ENCODE results near the gene FABP3. TPM values are rescaled to one million over a fixed set of nuclear protein-coding genes. Genes with fewer than 3 reads are reported as not detected.

The FABP3 gene
- total and polyA plus RNA-seq, 4 donors, result 6.9 to 82.0 (median 40.8) TPM

DNA sequence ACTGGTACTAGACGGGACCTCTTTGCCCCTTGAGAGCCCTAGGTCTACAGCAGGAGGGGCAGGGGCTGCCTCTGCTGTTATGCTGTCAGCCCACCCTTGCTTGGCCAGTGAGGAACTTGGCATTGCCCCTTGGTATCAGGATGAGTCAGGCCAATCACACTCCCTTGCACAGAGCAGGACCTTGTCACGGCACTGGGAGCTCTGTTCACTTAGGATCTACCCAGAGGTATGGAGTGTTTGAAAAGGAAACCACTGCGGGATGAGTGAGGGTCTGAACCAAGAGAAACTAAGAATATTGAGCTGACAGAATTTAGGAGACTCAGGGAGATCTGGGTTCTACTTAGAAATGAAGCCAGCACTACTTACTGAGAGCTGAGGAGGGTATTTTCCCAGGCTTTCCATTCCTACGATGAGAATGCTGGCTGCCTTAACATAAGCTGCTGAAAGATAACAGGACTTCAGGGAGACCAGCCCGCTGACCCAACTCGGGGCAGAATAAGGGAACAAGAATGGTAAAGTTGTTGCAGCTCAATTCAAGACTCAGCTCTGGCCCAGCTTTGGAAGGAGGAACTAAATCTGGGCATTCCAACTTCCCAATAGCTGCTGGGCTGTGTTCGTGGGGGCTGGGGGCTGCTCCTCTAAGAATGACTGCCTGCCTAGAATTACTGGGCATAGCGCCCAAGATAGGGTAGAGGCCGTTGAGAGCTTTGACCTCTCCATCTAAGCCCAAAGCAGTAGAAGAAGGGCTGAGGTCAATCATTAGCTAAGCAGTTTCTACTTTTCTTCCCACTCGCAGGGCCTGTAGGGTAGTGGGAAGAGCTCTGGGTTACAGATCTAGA, 1.5 kb downstream of the FABP3 start:
- WGBS, 2 donors, result 55 to 59% methylated on average over 10 of the region's 10 CpGs
- Histone ChIP-seq H3K27me3 (ENCODE audit: control insufficient read depth in 1 of 2, insufficient read depth in 2 of 2, low read length in 1 of 2) (no peaks in the 10 kb centered on the region), H3K4me1 (ENCODE audit: control insufficient read depth in 1 of 2, insufficient read depth in 2 of 2, low read length in 2 of 2) (peaks cover 3 to 9% of the 10 kb centered on the region in 2 donors), H3K27ac (ENCODE audit: low read depth in 1 of 2, low read length in 2 of 2) (peak overlapping the region in 1 of 2 donors; percentile 7), H3K9me3 (ENCODE audit: control insufficient read depth, low read length) (no peaks in the 10 kb centered on the region), H3K36me3 (ENCODE audit: control insufficient read depth in 1 of 2, insufficient read depth in 2 of 2, low read length in 1 of 2) (peaks cover 0 to 6% of the 10 kb centered on the region in 2 donors), H3K4me3 (ENCODE audit: low read length in 2 of 2) (no peak overlapping the region)
- DNase-seq, result peak in 1 of 2 donors; percentile 50
- ATAC-seq (ENCODE audit: low FRiP score), result no peak
- intact Hi-C loops (cut with DNase I), result no loop called here

DNA sequence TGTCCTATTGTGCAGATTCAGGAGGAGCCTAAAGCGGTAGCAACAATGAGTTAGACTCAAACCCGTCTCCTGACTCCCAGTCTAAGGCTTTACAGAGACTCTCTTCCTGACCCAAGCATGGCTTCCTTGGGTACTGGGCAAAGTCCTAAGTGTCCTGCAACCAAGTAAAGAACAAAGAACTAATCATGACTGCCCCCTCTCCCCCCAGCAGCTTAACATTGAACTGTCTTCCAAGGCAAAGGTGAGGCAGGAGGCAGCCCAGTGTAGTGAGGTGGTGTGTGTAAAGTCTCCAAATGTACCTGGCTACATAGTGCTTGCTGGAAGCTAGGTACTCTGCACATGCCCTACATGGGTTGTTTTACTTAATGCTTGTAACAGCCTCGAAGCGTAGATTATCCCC, 2.3 kb downstream of the FABP3 start:
- intact Hi-C loops (cut with DNase I), result no loop called here
- Histone ChIP-seq H3K9me3 (ENCODE audit: control insufficient read depth, low read length) (no peaks in the 10 kb centered on the region), H3K27ac (ENCODE audit: low read depth in 1 of 2, low read length in 2 of 2) (no peak overlapping the region), H3K4me1 (ENCODE audit: control insufficient read depth in 1 of 2, insufficient read depth in 2 of 2, low read length in 2 of 2) (peaks cover 3 to 9% of the 10 kb centered on the region in 2 donors), H3K36me3 (ENCODE audit: control insufficient read depth in 1 of 2, insufficient read depth in 2 of 2, low read length in 1 of 2) (peaks cover 0 to 6% of the 10 kb centered on the region in 2 donors), H3K4me3 (ENCODE audit: low read length in 2 of 2) (no peak overlapping the region), H3K27me3 (ENCODE audit: control insufficient read depth in 1 of 2, insufficient read depth in 2 of 2, low read length in 1 of 2) (no peaks in the 10 kb centered on the region)
- DNase-seq (no peak), ATAC-seq (ENCODE audit: low FRiP score) (no peak)
- WGBS, 2 donors, result 97% methylated on average over 4 of the region's 4 CpGs

DNA sequence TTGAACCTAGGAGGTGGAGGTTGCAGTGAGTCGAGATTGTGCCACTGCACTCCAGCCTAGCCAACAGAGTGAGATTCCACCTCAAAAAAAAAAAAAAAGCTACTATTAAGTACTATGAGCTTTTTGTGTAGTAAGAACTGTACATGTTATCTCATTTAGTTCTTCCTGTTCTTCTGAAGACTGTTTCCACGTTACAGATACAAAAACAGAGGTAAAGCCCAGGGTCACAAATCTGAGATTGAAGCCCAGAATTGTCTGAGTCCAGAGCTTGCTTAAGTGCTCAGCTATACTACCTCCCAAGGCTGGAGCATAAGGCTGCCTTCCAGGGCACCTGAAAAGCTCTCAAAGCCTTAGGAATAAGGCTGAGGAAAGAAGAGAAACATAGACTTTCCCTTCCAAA, 2.9 kb downstream of the FABP3 start:
- Histone ChIP-seq H3K27me3 (ENCODE audit: control insufficient read depth in 1 of 2, insufficient read depth in 2 of 2, low read length in 1 of 2) (no peaks in the 10 kb centered on the region), H3K4me1 (ENCODE audit: control insufficient read depth in 1 of 2, insufficient read depth in 2 of 2, low read length in 2 of 2) (peaks cover 3 to 9% of the 10 kb centered on the region in 2 donors), H3K36me3 (ENCODE audit: control insufficient read depth in 1 of 2, insufficient read depth in 2 of 2, low read length in 1 of 2) (peaks cover 0 to 6% of the 10 kb centered on the region in 2 donors), H3K4me3 (ENCODE audit: low read length in 2 of 2) (no peak overlapping the region), H3K9me3 (ENCODE audit: control insufficient read depth, low read length) (no peaks in the 10 kb centered on the region), H3K27ac (ENCODE audit: low read depth in 1 of 2, low read length in 2 of 2) (no peak overlapping the region)
- WGBS, 2 donors, result 69 to 70% methylated on average over 2 of the region's 2 CpGs
- ATAC-seq (ENCODE audit: low FRiP score) (no peak), DNase-seq (no peak)
- intact Hi-C loops (cut with DNase I), result no loop called here

DNA sequence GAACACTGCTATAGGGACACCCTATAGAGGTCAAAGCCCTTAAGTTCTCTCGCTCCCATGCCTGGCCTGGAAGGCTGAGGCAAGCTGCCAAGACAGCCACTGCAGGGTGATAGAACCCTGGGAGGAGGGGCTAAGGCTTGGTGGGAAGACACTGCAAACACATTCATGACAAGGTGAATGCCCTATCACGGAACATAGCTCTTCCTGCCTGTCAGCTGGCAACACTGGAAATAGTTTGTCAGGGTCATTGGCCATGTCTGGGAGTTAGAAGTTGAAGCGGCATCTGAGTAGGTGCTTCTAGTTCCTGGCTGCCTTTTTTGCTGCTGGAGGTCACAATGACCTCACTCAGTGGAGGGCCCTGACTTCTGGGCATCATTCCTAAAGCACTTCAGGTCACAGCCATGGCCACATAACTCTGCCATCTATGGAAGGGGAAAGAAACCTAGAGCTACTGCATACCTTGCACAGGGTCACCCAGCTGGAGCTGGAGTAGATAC, 4.2 kb downstream of the FABP3 start:
- peaks cover 0 to 12% of the 10 kb centered on the region in 2 donors for H3K36me3 ChIP-seq (ENCODE audit: control insufficient read depth in 1 of 2, insufficient read depth in 2 of 2, low read length in 1 of 2)
- H3K27ac ChIP-seq (ENCODE audit: low read depth in 1 of 2, low read length in 2 of 2), result no peak overlapping the region
- WGBS, 2 donors, result 48% methylated on average over 3 of the region's 3 CpGs
- H3K4me3 ChIP-seq (ENCODE audit: low read length in 2 of 2), result no peak overlapping the region
- ATAC-seq (ENCODE audit: low FRiP score), result no peak
- intact Hi-C loops (cut with DNase I), result no loop called here
- H3K27me3 ChIP-seq (ENCODE audit: control insufficient read depth in 1 of 2, insufficient read depth in 2 of 2, low read length in 1 of 2), result no peaks in the 10 kb centered on the region
- DNase-seq, result no peak
- H3K9me3 ChIP-seq (ENCODE audit: control insufficient read depth, low read length), result no peaks in the 10 kb centered on the region
- H3K4me1 ChIP-seq (ENCODE audit: control insufficient read depth in 1 of 2, insufficient read depth in 2 of 2, low read length in 2 of 2), result peaks cover 0 to 9% of the 10 kb centered on the region in 2 donors

DNA sequence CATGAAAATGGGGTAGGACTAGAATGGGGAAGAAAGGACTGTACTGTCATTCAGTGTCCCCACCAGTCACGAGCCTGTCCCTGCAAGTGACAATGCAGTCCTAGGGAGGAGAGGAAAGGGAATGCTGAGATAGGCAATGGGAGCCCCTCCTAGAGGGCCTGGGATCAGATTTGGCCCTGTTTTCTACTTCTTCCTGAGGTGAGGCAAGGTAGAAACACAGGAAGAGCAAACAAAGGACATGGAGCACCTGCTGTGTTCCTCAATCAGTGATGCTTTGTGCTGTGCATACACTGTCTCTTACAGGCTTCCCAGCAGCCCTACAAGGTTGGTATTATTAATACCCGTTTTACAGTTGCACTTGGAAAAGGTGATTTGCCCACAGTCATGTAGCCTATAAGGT, 6.1 kb downstream of the FABP3 start:
- no peak overlapping the region for H3K4me3 ChIP-seq (ENCODE audit: low read length in 2 of 2)
- ATAC-seq (ENCODE audit: low FRiP score) (no peak), DNase-seq (no peak)
- H3K4me1 ChIP-seq (ENCODE audit: control insufficient read depth in 1 of 2, insufficient read depth in 2 of 2, low read length in 2 of 2), result peaks cover 0 to 9% of the 10 kb centered on the region in 2 donors
- intact Hi-C loops (cut with DNase I), result no loop called here
- no peak overlapping the region for H3K27ac ChIP-seq (ENCODE audit: low read depth in 1 of 2, low read length in 2 of 2)
- no peaks in the 10 kb centered on the region for H3K9me3 ChIP-seq (ENCODE audit: control insufficient read depth, low read length)
- H3K36me3 ChIP-seq (ENCODE audit: control insufficient read depth in 1 of 2, insufficient read depth in 2 of 2, low read length in 1 of 2), result peaks cover 0 to 12% of the 10 kb centered on the region in 2 donors
- 61 to 72% methylated on average over 2 of the region's 2 CpGs for WGBS, 2 donors
- H3K27me3 ChIP-seq (ENCODE audit: control insufficient read depth in 1 of 2, insufficient read depth in 2 of 2, low read length in 1 of 2), result no peaks in the 10 kb centered on the region

DNA sequence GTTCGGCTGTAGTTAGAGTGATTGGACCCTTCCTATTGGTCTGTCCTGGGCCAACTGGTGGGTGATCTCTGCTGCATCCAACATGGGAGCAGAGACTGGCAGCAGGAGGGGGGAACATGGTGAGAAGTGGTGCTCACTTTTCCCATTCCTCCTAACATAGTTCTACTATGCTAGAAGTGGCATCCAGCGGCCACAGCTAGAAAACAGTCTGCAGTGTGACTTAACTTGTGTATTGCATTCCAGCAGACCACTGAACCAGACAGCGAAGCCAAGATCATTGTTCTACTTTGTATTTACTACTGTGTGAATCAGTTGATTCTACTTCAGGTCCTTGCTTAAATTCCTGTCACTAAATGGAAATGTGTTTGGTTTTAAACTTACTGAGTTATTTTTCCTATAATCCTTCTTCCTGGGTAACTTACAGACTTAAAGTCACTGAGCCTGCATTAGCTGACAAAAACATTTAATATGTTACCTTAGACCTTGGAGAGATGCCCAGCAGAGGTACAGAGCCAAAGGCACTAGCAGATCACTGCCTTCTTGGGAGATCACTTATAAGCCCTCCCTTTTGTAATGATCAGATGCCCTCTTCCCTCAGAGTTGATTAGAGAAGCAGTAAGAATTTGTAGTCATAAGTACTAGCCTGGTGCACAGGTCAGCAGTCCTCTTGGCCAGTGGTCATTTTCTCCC, 8.2 kb downstream of the FABP3 start:
- H3K27ac ChIP-seq (ENCODE audit: low read depth in 1 of 2, low read length in 2 of 2), result no peak overlapping the region
- H3K36me3 ChIP-seq (ENCODE audit: control insufficient read depth in 1 of 2, insufficient read depth in 2 of 2, low read length in 1 of 2), result peaks cover 6 to 12% of the 10 kb centered on the region in 2 donors
- ATAC-seq (ENCODE audit: low FRiP score) (no peak), DNase-seq (no peak)
- no peaks in the 10 kb centered on the region for H3K27me3 ChIP-seq (ENCODE audit: control insufficient read depth in 1 of 2, insufficient read depth in 2 of 2, low read length in 1 of 2)
- no peaks in the 10 kb centered on the region for H3K9me3 ChIP-seq (ENCODE audit: control insufficient read depth, low read length)
- no peak overlapping the region for H3K4me3 ChIP-seq (ENCODE audit: low read length in 2 of 2)
- peaks cover 0 to 3% of the 10 kb centered on the region in 2 donors for H3K4me1 ChIP-seq (ENCODE audit: control insufficient read depth in 1 of 2, insufficient read depth in 2 of 2, low read length in 2 of 2)
- intact Hi-C loops (cut with DNase I), result no loop called here
- WGBS, 2 donors, result 77 to 90% methylated on average over 3 of the region's 3 CpGs

DNA sequence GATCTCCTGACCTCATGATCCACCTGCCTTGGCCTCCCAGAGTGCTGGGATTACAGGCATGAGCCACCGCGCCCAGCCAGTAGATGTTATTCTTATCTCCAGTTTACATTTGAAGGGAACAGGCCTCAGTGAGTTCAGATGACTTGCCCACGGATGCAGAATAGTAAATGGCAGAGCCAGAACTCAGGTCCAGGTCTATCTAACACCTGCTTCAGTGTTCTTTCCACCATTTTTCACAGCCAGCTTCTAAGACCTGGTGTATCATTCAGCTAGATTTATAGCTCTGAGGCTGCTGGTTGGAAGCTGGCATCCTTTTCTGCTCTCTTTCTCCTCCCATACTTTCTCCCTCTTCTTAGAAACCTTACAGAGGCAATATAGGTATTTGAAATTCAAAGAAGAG, 10.8 kb downstream of the FABP3 start:
- intact Hi-C loops (cut with DNase I), result no loop called here
- DNase-seq (no peak), ATAC-seq (ENCODE audit: low FRiP score) (no peak)
- Histone ChIP-seq H3K27ac (ENCODE audit: low read depth in 1 of 2, low read length in 2 of 2) (no peak overlapping the region), H3K36me3 (ENCODE audit: control insufficient read depth in 1 of 2, insufficient read depth in 2 of 2, low read length in 1 of 2) (peaks cover 6 to 7% of the 10 kb centered on the region in 2 donors), H3K4me1 (ENCODE audit: control insufficient read depth in 1 of 2, insufficient read depth in 2 of 2, low read length in 2 of 2) (no peaks in the 10 kb centered on the region), H3K27me3 (ENCODE audit: control insufficient read depth in 1 of 2, insufficient read depth in 2 of 2, low read length in 1 of 2) (no peaks in the 10 kb centered on the region), H3K4me3 (ENCODE audit: low read length in 2 of 2) (no peak overlapping the region), H3K9me3 (ENCODE audit: control insufficient read depth, low read length) (no peaks in the 10 kb centered on the region)
- WGBS, 2 donors, result 86 to 96% methylated on average over 3 of the region's 3 CpGs

DNA sequence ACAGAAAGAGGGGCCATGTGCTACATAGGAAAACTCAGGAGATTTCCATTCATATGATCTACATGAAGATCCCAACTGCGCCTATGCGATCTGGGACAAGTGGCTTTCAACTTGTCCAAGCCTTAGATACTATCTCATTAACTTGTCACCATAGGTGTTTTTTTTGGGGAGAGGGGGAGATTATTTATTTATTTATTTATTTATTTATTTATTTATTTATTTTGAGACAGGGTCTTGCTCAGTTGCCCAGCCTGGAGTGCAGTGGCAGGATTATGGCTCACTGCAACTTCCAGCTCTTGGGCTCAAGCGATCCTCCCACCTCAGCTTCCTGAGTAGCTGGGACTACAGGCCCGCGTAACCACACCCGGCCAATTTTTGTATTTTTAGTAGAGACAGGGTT, 11.3 kb downstream of the FABP3 start:
- Histone ChIP-seq H3K27ac (ENCODE audit: low read depth in 1 of 2, low read length in 2 of 2) (no peak overlapping the region), H3K4me3 (ENCODE audit: low read length in 2 of 2) (no peak overlapping the region), H3K36me3 (ENCODE audit: control insufficient read depth in 1 of 2, insufficient read depth in 2 of 2, low read length in 1 of 2) (peaks cover 6% of the 10 kb centered on the region in 2 donors), H3K9me3 (ENCODE audit: control insufficient read depth, low read length) (no peaks in the 10 kb centered on the region), H3K27me3 (ENCODE audit: control insufficient read depth in 1 of 2, insufficient read depth in 2 of 2, low read length in 1 of 2) (no peaks in the 10 kb centered on the region), H3K4me1 (ENCODE audit: control insufficient read depth in 1 of 2, insufficient read depth in 2 of 2, low read length in 2 of 2) (no peaks in the 10 kb centered on the region)
- ATAC-seq (ENCODE audit: low FRiP score) (no peak), DNase-seq (no peak)
- intact Hi-C loops (cut with DNase I), result no loop called here
- WGBS, 2 donors, result 97 to 99% methylated on average over 6 of the region's 6 CpGs
